CD4-positive, alpha-beta T cell treated with Interleukin-6 at 100 ng/mL for 8 hours (primary cell): Measurements from ENCODE around the gene GPR35.
"Not testable (repeated sequence)": the region's sequence is repeated elsewhere in the genome, so short reads cannot be mapped to it uniquely, and the experiment has no call there.

ENCODE experiments used
- DNase-seq: peaks from one replicate; pipeline ENCODE4 v3.0.0-alpha.2; 2020; ENCODE audit warnings: mixed read lengths, low spot score

Gene GPR35

DNA sequence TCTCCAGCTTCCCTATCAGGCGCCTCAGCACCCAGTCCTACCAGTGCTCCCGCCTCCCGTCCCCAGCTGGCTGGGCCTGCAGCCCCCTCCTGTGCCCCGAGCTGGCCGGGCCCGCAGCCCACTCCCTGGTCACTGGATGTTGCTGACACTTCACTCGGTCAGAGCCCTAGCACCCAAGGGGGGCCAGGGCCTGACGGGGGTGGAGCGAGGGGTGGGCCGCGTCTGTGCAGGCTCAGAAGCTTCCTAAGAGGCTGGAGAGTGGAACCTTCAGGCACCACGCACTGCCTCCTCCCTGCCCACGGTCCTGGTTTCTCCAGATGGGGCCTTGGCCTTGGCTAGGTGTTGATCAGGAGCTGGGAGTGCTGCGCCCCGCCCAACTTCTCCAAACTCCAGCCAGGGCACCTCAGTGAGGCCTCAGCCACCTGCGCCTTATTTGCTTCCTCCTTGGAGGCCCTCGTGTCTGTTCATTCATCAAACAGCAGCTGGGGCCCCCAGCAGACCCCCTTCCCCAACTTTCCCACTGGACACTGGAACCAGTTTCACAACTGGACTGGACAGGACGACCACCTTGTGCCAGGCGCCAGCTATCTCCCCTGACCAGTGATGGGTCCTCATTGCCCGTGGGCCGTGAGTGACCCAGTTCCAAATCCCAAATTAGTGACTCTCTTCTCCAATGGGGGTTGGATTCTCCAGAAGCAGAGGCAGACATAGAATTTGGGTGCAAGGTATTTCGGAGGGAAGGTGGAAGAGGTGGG, 22.0 kb upstream of the GPR35 start:
- no peak for DNase-seq

DNA sequence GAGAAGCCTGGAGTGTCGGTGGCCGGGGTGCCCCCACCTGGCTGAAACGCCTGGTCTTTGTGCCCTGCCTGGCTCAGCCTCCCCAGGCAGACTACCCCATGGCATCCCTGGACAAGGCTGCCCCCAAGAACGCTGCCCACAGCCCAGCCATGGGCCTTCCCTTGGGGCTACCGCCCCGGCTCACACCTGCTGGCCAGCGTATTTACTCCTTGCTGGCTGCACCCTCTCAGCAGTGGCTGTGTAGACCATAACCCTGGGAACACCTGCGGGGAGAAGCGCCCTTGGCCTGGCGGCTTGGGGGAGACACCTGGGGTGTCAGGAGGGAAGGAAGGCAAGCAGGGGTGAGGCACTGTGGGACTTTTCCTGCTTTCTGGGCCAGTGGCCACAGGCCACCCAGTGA, 21.4 kb upstream of the GPR35 start:
- no peak for DNase-seq

DNA sequence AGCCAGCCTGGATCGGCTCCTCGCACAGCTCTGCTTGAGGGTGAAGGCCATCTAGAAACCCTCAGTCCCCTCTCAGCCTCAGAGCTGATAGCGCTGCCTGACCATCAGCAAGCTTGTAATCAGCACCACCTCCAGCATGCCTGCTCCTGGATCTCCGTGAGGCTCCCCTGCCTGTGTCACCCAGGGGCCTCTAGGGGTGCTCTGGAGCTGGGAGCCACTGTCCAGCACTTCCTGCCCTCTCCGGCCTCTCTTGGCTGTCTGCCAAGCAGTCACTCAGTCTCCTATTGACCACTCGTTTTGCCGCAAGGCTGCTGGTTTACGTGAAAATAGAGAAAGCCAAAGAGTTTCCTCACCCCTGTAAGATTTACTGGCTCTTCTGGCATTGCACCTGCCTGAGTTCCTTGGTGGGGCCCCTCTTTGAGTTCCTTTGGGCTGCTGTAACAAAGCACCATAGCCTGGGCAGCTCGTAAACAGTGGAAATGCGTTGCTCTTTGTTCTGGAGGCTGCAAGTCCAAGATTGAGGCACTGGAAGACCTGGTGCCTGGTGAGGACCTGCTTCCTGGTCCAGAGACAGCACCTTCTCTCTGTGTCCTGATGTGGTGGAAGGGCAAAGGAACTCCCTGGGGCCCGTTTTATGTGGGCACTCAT, 20.9 kb upstream of the GPR35 start:
- no peak for DNase-seq

DNA sequence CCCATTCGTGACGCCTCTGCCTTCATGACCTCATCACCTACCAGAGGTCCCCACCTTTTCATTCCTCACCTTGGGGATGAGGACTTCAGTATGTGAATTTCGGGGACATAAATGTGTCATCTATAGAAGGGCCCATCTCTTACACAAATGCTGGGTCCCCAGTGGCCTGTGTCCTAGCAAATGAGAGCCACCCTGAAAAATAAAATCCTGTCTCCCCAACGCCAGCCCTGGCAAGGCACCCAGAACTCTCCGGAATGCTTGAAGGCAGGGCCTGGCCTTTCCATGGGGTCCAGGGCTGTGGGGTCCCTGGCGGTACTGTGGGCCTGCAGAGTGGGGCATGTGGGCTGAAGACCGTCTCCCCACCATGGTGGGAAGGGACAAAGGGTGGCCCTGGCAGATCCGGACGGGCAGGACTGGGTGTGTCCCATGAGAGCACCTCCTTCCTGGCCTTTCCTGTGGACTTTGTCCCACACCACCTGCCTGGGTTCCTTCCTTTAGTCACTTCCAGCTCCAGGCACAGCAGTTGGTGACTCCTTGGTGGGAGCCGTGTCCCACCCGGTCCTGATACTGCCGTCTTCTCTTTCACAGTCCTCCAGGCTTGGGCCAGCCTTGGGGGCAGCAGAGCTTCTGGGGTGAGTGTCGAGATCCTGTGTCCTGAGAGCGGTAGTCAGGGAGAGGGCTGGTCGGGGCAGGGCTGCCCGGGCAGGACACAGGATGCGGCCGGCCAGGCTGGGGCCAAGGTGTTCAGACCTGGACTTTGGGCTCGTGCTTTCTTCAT, 20.2 kb upstream of the GPR35 start:
- DNase-seq = no peak

DNA sequence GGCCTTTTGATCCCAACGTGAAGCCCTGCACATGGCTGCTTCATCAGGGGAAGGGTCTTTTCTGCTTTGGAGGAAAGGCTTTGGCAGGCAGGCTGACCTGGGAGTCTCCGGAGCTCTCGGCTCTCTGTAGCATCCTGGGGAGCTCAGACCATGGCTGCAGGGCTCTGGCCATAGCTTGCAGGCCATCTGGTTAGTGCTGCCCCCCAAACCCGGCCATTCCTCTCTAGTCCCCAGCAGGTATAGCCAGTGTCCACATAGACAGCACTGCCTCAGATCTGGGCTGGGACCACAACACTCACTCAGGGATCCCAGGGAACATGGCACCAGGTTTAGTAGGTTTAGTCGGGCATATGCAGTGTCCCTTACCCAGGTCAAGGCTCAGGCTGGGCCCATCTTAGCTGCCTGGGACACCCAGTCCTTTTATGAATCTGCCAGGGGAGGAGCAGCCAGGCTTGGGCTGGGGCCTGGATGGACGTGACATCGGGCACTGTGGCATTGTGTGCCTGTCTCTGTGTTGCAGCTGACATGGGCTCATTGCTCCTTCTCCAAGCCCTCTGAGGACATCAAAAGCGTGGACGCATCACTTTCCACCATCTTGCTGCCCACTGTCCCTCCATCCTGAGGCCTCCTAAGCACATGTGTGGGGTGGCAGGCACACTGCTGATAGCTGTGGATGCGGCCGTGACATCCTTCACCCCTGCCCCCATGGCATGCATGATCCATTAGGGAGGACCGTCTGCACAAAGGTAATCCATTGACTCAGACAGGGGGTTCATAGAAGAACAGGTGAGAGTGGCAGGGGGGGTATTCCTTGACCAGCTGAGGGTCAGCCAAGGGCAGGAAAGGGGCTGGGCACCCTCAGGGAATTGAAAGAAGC, 19.2 kb upstream of the GPR35 start:
- DNase-seq = no peak

DNA sequence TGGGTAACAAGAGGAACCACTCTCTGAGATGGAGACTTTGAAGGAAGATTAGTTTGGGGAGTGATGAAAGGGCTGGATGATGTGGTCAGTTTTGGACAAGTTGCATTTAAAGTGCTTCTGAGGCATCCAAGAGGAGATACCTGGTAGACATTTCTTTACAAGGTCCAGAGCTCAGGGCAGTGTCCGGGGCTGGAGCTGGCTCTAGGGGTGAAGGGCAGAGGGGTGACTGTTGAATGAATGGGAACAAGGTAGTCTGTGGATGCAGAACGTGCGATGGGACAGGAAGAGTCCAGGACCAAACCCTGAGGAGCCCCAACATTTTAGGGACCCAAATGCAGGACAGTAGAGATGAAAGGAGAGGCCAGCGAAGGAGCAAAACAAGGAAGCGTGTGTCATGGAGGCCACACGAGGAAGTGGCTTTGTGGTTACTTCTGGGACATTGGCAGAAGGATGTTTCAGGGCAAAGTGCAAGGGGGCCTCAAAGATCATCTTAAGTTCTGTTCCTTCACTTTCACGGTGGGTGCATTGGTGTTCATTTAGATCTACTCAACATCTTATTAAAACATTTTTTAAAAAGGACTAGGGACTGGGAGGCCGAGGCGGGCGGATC, 13.6 kb upstream of the GPR35 start:
- DNase-seq = no peak

DNA sequence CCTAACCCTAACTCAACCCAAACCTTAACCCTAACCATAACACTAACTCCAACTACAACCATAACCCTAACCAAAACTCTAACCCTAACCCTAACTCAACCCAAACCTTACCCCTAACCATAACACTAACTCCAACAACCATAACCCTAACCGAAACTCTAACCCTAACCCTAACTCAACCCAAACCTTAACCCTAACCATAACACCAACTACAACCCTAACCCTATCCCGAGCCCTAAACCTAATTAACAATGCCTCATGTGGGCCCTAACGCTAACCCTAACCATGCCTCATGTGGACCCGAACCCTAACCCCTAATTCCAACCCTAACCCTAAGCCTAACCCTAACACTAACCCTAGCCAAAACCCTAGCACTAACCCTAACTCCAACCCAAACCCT, 11.5 kb upstream of the GPR35 start:
- no peak for DNase-seq

DNA sequence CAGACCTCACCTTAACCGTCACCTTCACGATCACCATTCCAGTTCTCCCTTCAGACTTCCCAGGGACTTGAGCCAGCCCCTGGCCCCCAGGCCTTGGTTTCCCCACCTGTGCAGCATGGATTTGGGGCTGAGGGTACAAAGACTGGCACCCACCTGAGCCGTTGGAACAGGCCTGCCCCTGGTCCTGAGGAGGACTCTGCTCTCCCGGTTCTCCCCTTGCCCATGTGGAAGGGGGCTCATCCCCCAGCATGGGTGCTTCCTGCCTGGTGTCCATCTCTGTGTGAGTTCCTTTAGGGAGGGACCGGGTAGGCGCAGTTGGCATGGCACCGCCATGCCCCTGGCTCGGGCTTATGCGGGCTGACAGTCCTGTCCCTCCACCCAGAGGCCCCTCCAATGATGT, 10.9 kb upstream of the GPR35 start:
- DNase-seq = no peak

DNA sequence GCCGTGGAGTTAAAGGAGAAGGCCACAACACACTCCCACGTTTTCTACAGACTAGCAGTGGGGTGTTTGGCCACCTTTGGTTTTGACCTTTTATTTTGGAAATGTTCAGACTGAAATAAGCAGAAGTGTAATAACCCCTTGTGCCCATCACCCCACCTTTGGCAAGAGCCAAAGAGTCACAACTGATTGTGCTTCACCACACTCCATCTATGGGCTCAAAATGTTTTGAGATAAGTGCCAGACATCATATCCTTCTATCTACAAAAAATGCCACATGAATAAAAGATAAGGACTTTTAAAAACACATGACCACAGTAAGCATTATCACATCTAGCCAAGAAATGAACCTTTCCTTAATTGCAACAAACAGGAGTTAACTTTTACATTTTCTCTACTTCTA, 9.9 kb upstream of the GPR35 start:
- no peak for DNase-seq

DNA sequence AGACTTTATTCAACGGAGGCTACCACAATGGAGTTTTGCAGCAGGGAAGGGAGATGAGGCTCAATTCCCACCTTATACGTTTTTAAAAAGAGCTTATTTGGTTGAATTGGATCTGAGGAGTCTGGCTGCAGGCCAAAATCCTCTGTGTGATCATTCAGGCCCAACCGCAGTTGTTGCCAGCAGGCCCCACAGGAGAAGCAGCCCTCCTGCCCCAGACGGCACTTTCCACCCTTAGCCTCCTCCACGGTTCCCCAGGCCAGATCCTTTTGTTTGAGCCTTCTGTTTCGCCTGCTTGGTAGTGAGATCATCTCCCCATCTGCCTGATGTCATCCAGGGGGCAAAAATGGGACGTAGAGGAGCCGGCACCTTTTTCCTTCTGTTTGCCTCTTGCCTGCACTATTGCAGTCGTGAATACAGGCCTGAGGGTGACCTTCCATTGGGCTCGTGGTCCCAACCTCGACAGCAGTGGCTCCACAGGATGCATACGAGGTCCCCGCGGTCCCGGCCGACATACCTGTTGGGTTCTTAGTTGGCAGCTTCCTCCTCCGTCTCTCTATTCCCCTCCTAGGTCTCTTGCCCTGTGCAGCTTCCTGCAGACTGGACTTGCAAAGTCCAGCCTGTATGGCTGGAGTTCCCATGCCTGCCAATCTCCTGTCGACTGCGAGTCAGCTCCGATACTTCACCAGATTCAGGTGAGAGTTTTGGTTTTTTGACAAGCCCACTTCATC, 9.3 kb upstream of the GPR35 start:
- no peak for DNase-seq

DNA sequence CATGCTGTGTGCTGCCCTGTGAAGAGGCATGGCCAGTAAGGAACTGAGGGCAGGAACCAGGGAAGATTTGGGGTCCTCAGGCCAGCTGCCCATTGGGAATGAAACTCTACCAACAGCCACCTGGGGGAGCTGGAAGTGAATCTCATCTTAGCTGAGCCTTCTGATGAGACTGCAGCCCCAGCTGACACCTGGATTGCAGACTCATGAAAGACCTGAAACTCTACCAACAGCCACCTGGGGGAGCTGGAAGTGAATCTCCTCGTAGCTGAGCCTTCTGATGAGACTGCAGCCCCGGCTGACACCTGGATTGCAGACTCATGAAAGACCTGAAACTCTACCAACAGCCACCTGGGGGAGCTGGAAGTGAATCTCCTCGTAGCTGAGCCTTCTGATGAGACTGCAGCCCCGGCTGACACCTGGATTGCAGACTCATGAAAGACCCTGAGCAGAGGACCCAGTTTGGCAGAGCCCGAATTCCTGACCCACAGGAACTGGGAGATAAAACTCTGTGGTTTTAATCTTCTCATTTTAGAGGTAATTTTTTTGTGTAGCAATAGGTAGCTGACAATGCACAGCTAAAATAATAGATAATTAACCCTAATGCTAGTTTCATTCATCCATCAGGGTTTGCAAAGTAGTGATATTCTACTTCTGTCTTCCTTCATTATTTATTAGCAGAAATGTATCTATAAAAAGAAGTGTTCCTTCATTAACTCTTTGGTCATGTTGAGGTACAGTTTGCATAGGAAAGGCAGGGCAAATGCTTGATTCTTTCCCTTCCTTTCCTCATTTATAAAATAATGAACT, 8.2 kb upstream of the GPR35 start:
- not testable (repeated sequence) for DNase-seq

DNA sequence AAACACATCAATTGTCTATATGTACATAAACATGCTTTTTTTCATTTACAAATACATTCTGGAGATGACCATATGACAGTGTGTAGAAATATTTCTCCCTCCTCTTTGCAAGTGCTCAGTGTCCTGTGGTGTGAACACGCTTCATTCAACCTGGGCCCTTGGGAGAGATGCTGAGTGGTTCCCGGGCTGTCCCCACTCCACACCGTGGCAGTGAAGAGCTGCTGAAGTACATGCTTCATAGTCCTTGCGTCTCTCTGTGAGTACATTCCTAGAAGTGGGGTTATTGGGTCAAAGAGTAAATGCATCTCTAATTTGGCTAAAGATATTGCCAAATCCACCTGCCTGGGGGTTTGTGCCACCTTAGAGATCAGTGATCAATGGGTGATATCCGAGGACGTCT, 6.5 kb upstream of the GPR35 start:
- DNase-seq = no peak

DNA sequence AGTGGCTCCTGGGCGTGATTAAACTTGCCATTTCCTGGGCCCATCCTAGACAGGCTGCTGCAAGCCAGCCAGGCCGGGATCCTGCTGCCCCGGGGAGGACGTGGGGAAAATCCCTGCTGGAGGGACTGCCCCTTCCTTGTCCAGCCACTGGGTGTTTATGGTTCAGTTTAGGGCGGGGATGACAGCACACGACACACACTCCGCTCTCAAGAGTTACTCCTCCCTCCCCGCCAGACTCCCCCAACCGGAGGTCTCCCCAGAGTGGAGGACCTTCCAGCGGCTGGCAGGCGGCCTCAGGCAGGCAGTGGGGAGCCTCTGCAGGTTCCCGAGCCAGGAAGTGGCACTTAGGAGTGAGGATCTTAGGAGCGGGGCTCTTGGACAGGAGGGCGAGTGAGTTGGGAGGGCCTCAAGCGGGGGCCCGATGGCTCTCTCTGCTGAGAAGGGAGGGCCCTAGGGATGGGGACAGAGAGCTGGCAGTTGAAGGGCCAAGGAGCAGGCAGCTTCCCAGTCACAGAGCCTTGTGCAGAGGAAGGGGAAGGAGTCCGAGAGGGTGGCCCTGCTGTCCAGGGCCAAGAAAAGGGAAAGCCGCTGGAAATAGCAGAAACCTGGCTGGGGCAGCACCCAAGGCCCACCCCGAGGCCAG, 5.7 kb upstream of the GPR35 start:
- no peak for DNase-seq

DNA sequence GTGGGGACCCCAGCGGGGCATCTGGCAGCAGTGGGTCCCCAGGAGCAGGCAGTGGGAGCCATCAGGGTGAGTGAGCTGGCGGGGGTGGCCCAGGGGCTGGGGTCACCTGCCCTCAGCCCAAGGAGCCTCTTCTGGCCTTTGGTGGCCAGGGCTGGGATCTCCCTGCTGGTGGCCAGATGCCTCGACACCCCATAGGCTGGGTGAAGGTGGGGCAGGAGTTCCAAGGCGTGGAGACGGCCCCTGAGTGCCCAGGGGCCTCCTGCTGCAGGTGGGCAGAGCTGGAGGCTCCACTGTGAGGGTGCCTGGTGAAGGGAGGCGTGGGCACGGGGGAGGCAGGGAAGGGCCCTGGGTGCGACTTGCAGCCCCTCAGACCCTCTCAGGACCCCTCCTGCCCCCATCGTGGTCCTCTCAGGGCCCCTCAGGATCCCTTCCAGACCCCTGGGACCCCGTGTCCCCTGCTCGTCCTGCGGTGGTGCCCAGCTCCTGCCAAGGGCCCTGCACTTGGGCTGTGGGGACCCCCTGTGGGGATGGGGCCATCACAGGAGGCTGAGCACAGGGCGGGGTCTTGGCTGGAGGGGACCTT, 5.0 kb upstream of the GPR35 start:
- DNase-seq = no peak

DNA sequence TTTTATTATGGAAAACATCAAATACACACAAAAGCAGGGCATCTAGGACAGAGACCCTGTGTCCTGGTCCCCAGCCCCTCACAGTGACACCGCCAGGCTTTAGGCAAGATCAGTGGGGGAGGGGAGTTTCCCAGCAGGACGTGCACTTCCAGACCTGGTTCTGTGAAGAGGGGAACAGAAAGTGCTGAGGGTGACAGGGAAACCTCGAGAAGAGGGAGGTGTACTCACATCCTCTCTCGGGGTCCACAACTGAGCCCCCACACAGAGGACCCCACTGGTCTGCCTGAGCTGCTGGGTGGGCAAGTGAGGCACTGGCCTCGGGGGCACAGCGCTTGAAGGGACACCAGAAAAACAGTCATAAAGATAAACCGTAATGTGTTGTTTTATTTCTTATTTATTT, 4.4 kb upstream of the GPR35 start:
- DNase-seq = no peak

DNA sequence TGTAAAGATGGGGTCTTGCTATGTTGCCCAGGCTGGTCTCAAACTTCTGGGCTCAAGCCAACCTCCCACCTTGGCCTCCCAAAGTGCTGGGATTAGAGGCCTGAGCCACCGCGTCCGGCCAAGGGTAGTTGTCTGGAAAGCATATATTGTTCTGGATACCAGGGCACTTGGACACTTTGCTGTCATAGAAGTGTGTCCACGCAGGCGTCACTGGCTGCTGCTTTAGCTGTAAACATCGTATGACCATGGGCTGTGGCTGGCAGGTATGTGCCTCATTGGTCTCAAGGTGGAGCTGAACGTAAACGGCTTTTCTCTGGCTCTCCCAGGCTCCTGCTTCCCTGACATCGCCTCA, 3.2 kb upstream of the GPR35 start:
- no peak for DNase-seq

DNA sequence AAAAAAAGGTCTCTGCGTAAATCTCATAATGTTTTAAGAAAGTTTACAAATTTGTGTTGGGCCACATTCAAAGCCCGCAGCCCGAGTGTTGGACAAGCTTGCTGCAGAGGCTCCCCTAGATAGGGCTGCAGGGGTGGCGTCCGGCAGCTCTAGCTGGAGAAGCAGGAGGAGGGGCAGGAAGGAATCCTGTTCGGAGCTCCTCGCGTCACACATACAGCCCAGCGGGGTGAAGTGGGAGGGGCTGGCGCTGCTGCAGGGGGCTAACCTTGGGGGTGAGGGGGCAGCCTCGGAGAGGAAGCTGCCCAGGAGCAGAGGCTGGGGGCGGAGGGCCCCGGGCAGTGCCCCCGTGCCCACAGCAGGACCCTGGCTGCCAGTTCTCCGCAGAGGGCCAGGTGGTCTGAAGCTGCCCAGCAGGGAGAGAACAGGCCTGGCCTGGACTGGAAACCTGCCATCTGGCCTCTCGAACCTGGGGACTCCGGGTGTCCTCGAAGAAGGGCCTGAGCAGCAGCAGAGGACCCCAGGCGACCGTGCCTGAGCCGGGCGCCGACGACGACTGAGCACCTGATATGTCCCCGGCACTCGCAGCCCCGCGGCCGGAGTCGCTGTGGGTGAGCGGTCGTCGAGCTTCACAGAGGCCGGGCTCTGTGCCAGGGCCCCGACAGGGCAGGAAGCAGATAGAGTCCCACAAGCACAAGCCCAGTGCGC, 2.6 kb upstream of the GPR35 start:
- DNase-seq = peak; percentile 30

DNA sequence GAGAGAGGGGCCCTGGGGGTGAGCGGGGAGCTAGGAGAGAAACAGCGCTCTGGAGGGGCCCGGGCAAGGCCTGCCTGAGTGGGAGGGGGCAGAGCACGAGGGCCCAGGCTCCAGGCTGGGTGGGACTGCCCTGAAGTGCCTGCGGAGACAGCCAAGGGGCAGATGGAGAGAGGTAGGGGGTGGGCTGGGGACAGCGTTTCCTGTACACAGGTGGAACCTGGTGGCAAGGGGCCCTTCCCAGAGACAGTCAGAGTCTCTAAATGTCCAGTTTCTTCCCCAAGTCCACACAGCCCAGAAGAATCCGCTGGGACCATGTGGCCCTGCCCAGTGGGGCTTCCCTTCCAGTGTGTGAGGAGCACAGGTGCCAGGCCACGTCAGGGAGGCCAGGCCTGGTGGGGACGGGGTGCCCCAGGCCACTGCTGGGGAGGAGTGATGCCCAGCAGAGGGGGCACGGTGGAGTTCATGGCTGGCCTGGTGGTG, 1.7 kb upstream of the GPR35 start:
- DNase-seq = no peak
